ENCODE results near the gene COQ8A.
A peak's percentile ranks its signal among the peaks of the same experiment; 100 is the strongest.

Gene COQ8A

DNA sequence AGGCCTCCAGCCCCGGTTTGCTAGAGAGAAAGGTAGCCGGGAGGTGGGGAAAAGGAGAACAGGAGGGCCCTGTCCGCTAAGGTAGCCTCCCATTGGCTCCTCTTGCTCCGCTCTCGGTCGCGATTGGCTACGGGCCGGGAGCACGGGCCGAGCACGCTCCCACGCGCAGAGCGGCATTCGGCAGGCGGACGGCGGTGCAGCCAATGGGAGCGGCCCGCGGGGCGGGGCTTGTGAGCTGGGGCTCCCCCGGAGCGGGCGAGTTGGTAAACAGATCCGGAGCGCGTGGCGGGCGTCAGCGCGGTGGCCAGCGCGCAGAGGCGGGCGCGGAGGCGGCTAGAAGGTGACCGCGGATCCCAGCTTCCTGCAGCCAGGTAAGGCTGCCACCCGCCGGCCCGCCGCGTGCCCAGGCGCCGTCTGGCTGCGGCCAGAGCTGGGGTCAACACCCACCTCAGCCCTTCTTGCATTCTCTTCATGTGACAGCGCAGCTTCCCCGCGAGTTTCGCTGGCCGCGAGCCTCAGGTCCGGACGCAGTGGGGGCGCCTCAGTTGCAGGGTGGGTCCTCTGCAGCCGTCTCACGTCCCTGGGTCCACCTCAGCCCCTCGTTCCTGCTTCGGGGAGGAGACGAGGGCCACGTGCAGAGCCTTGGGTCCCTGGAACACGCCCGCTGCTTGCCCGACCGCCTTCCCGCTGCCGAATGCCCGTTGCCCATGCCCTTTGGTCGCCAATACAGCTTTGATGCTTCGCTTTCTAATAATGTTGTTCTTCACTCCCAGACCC is at the start of gene COQ8A:
TSS of gene COQ8A (plus strand) at position 266 of the 777 bp plus-strand sequence. CDS start 21,092 bp downstream, outside the sequence.
- Histone ChIP-seq H3K27me3 (ENCODE audit: insufficient read depth, low read length, poor library complexity, severe bottlenecking) (no peaks in the 10 kb centered on the region), H4K20me1 (ENCODE audit: insufficient read depth, low read length, poor library complexity, severe bottlenecking) (peaks cover 3% of the 10 kb centered on the region), H3K9me2 (replicated peaks; ENCODE audit: low read depth, low read length) (no peaks in the 10 kb centered on the region), H3K9me3 (ENCODE audit: insufficient read depth, low read depth, low read length) (peaks cover 7% of the 10 kb centered on the region; the same call in 1 of the 2 replicates), H3K4me3 (ENCODE audit: low read length, poor library complexity, severe bottlenecking) (peak within 1 kb of the TSS; percentile 88), H3K79me2 (ENCODE audit: insufficient read depth, low read length) (peaks cover 50% of the 10 kb centered on the region), H3K4me1 (ENCODE audit: insufficient read depth, low read length, poor library complexity, severe bottlenecking) (peaks cover 56% of the 10 kb centered on the region), H3K9ac (ENCODE audit: low read depth, low read length, poor library complexity, severe bottlenecking) (peak within 1 kb of the TSS; percentile 92), H3F3A (ENCODE audit: low read depth) (no peaks in the 10 kb centered on the region), H3K36me3 (ENCODE audit: insufficient read depth, low read length) (no peaks in the 10 kb centered on the region), H2AFZ (ENCODE audit: low read length) (peak within 1 kb of the TSS; percentile 80), H3K4me2 (ENCODE audit: low read depth, low read length, poor library complexity, severe bottlenecking) (peak within 1 kb of the TSS; percentile 93)
- TF ChIP-seq EZH2phosphoT487 (IDR thresholded peaks at IDR 0.05; ENCODE audit: borderline replicate concordance): no peak

DNA sequence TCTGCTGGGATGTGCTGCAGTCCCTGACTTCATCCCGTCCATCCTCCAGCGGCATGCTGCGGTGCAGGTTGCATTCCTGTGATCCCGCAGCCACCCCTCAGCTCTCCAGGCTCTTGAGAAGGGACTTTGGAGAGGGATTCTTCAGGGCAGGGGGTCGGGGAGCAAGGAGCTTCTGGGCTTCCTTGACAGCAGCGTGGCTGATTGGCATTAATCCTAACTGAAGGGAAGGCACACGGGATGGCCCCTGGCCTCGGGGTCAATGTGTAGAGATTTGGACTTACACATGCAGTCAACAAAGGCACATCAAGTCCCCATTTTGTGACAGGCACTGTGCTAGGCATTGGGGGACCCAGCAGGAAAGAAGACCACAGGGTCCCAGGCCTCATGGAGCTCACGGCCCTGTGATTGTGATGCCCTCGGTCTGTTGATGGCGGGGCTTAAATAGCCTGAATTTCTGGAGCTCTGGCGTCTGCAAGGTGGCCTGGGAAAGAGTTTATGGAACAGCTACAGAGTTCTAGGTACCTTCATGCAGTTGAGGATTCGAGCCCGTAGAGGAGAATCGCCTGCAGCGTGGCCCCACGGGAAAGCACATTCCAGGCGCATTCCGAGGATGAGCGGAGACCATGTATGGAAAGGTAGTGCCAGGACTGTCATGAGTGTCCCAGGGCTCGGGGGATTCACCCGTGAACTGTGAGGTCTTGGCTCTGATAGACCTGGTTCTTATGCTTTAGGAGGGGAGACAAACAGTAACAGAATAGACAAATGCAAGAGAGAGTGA is 49.6 kb upstream of the COQ8A start:
- Histone ChIP-seq H3K9me3 (ENCODE audit: insufficient read depth, low read depth, low read length) (no peaks in the 10 kb centered on the region), H3K4me3 (ENCODE audit: low read length, poor library complexity, severe bottlenecking) (no peak overlapping the region), H3K9ac (ENCODE audit: low read depth, low read length, poor library complexity, severe bottlenecking) (no peak overlapping the region), H3K36me3 (ENCODE audit: insufficient read depth, low read length) (no peaks in the 10 kb centered on the region), H3F3A (ENCODE audit: low read depth) (no peaks in the 10 kb centered on the region), H4K20me1 (ENCODE audit: insufficient read depth, low read length, poor library complexity, severe bottlenecking) (no peaks in the 10 kb centered on the region), H3K9me2 (replicated peaks; ENCODE audit: low read depth, low read length) (no peaks in the 10 kb centered on the region), H3K79me2 (ENCODE audit: insufficient read depth, low read length) (no peaks in the 10 kb centered on the region), H2AFZ (ENCODE audit: low read length) (no peak overlapping the region), H3K4me2 (ENCODE audit: low read depth, low read length, poor library complexity, severe bottlenecking) (no peak overlapping the region), H3K4me1 (ENCODE audit: insufficient read depth, low read length, poor library complexity, severe bottlenecking) (peaks cover 22% of the 10 kb centered on the region), H3K27me3 (ENCODE audit: insufficient read depth, low read length, poor library complexity, severe bottlenecking) (no peaks in the 10 kb centered on the region)
- TF ChIP-seq CTCF (conservative IDR thresholded peaks at IDR 0.05; ENCODE audit: low read length) (no peak), EZH2phosphoT487 (IDR thresholded peaks at IDR 0.05; ENCODE audit: borderline replicate concordance) (no peak)

GRCh38 chr1:226891346-226891745 is 48.7 kb upstream of the COQ8A start:
- Histone ChIP-seq H2AFZ (ENCODE audit: low read length) (0 out of 2 replicates have a peak overlapping the region, but pooled peaks have one; percentile 22), H3K9ac (ENCODE audit: low read depth, low read length, poor library complexity, severe bottlenecking) (peak overlapping the region; percentile 37), H3K36me3 (ENCODE audit: insufficient read depth, low read length) (no peaks in the 10 kb centered on the region), H3K9me3 (ENCODE audit: insufficient read depth, low read depth, low read length) (no peaks in the 10 kb centered on the region), H3K4me3 (ENCODE audit: low read length, poor library complexity, severe bottlenecking) (no peak overlapping the region), H3K4me1 (ENCODE audit: insufficient read depth, low read length, poor library complexity, severe bottlenecking) (peaks cover 14% of the 10 kb centered on the region), H4K20me1 (ENCODE audit: insufficient read depth, low read length, poor library complexity, severe bottlenecking) (no peaks in the 10 kb centered on the region), H3K9me2 (replicated peaks; ENCODE audit: low read depth, low read length) (no peaks in the 10 kb centered on the region), H3K79me2 (ENCODE audit: insufficient read depth, low read length) (no peaks in the 10 kb centered on the region), H3K4me2 (ENCODE audit: low read depth, low read length, poor library complexity, severe bottlenecking) (no peak overlapping the region), H3F3A (ENCODE audit: low read depth) (no peaks in the 10 kb centered on the region), H3K27me3 (ENCODE audit: insufficient read depth, low read length, poor library complexity, severe bottlenecking) (no peaks in the 10 kb centered on the region)
- TF ChIP-seq EZH2phosphoT487 (IDR thresholded peaks at IDR 0.05; ENCODE audit: borderline replicate concordance) (no peak), CTCF (conservative IDR thresholded peaks at IDR 0.05; ENCODE audit: low read length) (no peak)
